Measurements from ENCODE around the gene RAB5B. TPM values are rescaled to one million over a fixed set of nuclear protein-coding genes. Genes with fewer than 3 reads are reported as not detected.
"Not testable (repeated sequence)": the region's sequence is repeated elsewhere in the genome, so short reads cannot be mapped to it uniquely, and the experiment has no call there.

The RAB5B gene
- total and polyA plus RNA-seq, 2 experiments from 2014 or later = 58.6 to 66.6 TPM

DNA sequence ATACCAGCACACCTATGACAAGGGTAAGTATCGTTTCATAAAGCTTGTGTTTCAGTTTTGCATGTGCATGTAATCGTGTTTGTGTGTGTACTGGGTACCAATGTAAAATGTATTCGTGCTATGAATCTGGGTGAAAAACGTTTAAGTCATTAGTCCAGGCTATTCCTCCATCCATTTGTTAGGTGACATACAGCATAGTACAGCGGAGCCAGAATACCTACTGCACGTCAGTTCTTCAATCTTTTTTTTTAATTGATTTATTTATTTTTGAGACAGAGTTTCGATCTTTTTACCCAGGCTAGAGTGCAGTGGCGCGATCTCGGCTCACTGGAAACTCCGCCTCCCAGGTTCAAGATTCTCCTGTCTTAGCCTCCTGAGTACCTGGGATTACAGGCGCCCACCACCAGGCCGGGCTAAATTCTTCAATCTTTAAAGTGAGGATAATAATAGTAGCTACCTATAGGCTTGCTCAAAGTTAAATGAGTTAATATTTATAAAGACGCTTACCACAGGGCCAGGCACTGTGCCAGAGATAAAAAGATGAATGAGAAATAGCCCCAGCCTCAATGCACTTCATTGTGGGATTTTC is 67.2 kb downstream of the RAB5B start:
- Histone ChIP-seq H3K4me1 (ENCODE audit: insufficient read depth) (peaks cover 16% of the 10 kb centered on the region; the same call in 1 of the 2 replicates), H3K27ac (peak overlapping the region; percentile 86), H3K9ac (peak overlapping the region; percentile 95), H3K4me2 (ENCODE audit: unreplicated experiment) (peak overlapping the region; percentile 89), H2AFZ (peak overlapping the region; percentile 89), H3K9me3 (ENCODE audit: low read depth) (no peaks in the 10 kb centered on the region), H3K9me2 (ENCODE audit: insufficient read depth) (no peaks in the 10 kb centered on the region), H3K4me3 (peak overlapping the region; percentile 94), H3F3A (ENCODE audit: insufficient read depth) (peaks cover 42% of the 10 kb centered on the region), H4K20me1 (ENCODE audit: insufficient read depth) (peaks cover 5% of the 10 kb centered on the region; the same call in 1 of the 2 replicates), H3K27me3 (replicated peaks; ENCODE audit: insufficient read depth) (no peaks in the 10 kb centered on the region), H3K36me3 (ENCODE audit: low read depth) (peaks cover 29% of the 10 kb centered on the region), H3K79me2 (ENCODE audit: insufficient read depth) (peaks cover 34% of the 10 kb centered on the region)
- no peak for TF ChIP-seq EZH2 (IDR thresholded peaks at IDR 0.05; ENCODE audit: insufficient read depth, poor library complexity, severe bottlenecking)
- no peak for TF ChIP-seq EZH2phosphoT487 (IDR thresholded peaks at IDR 0.05; ENCODE audit: insufficient read depth, low read depth)
- in situ Hi-C loops (cut with MboI) = no loop called here
- 40 to 41% methylated on average over 14 of the region's 14 CpGs for WGBS, 2 experiments (ENCODE audit: low coverage in 1 of 2, low lambda C conversion rate in 2 of 2, missing lambda C conversion rate in 2 of 2)
- DNase-seq = no peak

DNA sequence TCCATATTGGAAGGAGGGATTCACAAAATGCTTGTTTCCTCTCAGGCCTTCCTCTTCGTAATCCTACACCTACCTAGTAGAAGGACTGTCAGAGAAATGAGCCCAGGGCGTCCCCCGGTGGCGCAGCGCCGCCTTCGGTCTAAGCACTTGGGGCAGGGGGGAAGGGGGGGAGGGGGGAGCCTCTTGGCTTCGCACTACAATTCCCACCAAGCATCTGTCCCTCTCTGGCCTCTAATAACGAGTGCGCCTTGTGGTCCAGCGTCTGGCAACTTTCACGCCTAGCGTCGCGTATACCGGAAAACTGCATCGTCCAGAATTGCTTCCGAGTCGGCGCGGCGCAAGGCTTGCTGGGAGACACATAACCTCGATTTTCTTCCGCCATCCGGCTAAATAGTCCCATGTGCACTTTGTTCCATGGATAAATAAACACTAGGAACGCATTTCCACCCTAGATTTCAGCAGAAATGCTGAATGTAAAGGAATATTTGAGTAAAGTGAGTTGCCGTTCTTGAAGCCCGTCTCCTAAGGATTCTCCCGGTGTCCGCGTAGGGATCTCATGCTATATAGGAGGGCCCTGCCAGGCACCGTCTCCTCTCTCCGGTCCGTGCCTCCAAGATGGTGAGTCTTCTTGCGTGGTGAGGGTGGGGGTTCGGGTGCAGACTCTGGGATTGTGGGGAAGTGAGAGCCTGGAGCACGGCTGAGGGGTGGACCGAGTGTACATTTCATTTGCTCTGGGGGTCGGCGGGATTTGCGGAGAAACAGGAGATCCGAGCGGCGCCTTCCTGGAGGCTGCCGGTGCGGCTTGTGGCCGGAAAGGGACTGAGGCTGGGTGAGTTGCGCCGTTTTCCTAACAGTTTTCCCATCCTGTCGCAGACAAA is 67.9 kb downstream of the RAB5B start, which contains the start of gene RPS26:
Gene RPS26, plus strand, starts transcription at position 367 of the 878 bp plus-strand sequence. Its CDS starts 249 bp downstream, at position 616.
- Histone ChIP-seq H3K27ac (peak within 1 kb of the TSS; percentile 86), H3F3A (ENCODE audit: insufficient read depth) (peaks cover 49% of the 10 kb centered on the region), H3K36me3 (ENCODE audit: low read depth) (peaks cover 29% of the 10 kb centered on the region), H3K79me2 (ENCODE audit: insufficient read depth) (peaks cover 34% of the 10 kb centered on the region), H3K4me3 (peak within 1 kb of the TSS; percentile 94), H3K9ac (peak within 1 kb of the TSS; percentile 95), H3K27me3 (replicated peaks; ENCODE audit: insufficient read depth) (no peaks in the 10 kb centered on the region), H3K9me2 (ENCODE audit: insufficient read depth) (no peaks in the 10 kb centered on the region), H3K4me1 (ENCODE audit: insufficient read depth) (peaks cover 21% of the 10 kb centered on the region), H3K4me2 (ENCODE audit: unreplicated experiment) (peak within 1 kb of the TSS; percentile 98), H3K9me3 (ENCODE audit: low read depth) (no peaks in the 10 kb centered on the region), H2AFZ (peak within 1 kb of the TSS; percentile 91), H4K20me1 (ENCODE audit: insufficient read depth) (peaks cover 5% of the 10 kb centered on the region; the same call in 1 of the 2 replicates)
- 1% methylated on average over 45 to 50 of the region's 50 CpGs for WGBS, 2 experiments (ENCODE audit: low coverage in 1 of 2, low lambda C conversion rate in 2 of 2, missing lambda C conversion rate in 2 of 2)
- no peak for TF ChIP-seq EZH2phosphoT487 (IDR thresholded peaks at IDR 0.05; ENCODE audit: insufficient read depth, low read depth)
- no peak for TF ChIP-seq EZH2 (IDR thresholded peaks at IDR 0.05; ENCODE audit: insufficient read depth, poor library complexity, severe bottlenecking)
- in situ Hi-C loops (cut with MboI) = no loop called here
- peak; percentile 100 for DNase-seq

GRCh38 chr12:56042430-56042813 is 68.5 kb downstream of the RAB5B start:
- H3K36me3 ChIP-seq (ENCODE audit: low read depth) = peaks cover 29% of the 10 kb centered on the region
- peak overlapping the region; percentile 91 for H2AFZ ChIP-seq
- H3K27ac ChIP-seq = peak overlapping the region; percentile 86
- peak overlapping the region; percentile 98 for H3K4me2 ChIP-seq (ENCODE audit: unreplicated experiment)
- H3K9ac ChIP-seq = peak overlapping the region; percentile 95
- H3K9me2 ChIP-seq (ENCODE audit: insufficient read depth); H3K27me3 ChIP-seq (replicated peaks; ENCODE audit: insufficient read depth); in situ Hi-C loops (cut with MboI); H4K20me1 ChIP-seq (ENCODE audit: insufficient read depth); H3K9me3 ChIP-seq (ENCODE audit: low read depth): not testable (repeated sequence)
- peaks cover 34% of the 10 kb centered on the region for H3K79me2 ChIP-seq (ENCODE audit: insufficient read depth)
- DNase-seq = peak; percentile 33
- peak overlapping the region; percentile 94 for H3K4me3 ChIP-seq
- WGBS, 2 experiments (ENCODE audit: low coverage in 1 of 2, low lambda C conversion rate in 2 of 2, missing lambda C conversion rate in 2 of 2) = 1% methylated on average over 20 of the region's 20 CpGs
- peaks cover 51% of the 10 kb centered on the region for H3F3A ChIP-seq (ENCODE audit: insufficient read depth)
- peaks cover 24% of the 10 kb centered on the region for H3K4me1 ChIP-seq (ENCODE audit: insufficient read depth)

GRCh38 chr12:56042843-56043242 is 69.0 kb downstream of the RAB5B start:
- Histone ChIP-seq H3F3A (ENCODE audit: insufficient read depth) (peaks cover 51% of the 10 kb centered on the region), H3K9me3 (ENCODE audit: low read depth) (no peaks in the 10 kb centered on the region), H3K79me2 (ENCODE audit: insufficient read depth) (peaks cover 34% of the 10 kb centered on the region), H3K27ac (peak overlapping the region; percentile 86), H3K27me3 (replicated peaks; ENCODE audit: insufficient read depth) (no peaks in the 10 kb centered on the region), H3K4me3 (peak overlapping the region; percentile 94), H3K9ac (peak overlapping the region; percentile 95), H4K20me1 (ENCODE audit: insufficient read depth) (peaks cover 5% of the 10 kb centered on the region; the same call in 1 of the 2 replicates), H3K36me3 (ENCODE audit: low read depth) (peaks cover 29% of the 10 kb centered on the region), H3K4me1 (ENCODE audit: insufficient read depth) (peaks cover 24% of the 10 kb centered on the region), H3K9me2 (ENCODE audit: insufficient read depth) (no peaks in the 10 kb centered on the region), H3K4me2 (ENCODE audit: unreplicated experiment) (peak overlapping the region; percentile 98), H2AFZ (no peak overlapping the region)
- WGBS, 2 experiments (ENCODE audit: low coverage in 1 of 2, low lambda C conversion rate in 2 of 2, missing lambda C conversion rate in 2 of 2) = 63 to 64% methylated on average over 9 of the region's 9 CpGs
- no peak for TF ChIP-seq EZH2 (IDR thresholded peaks at IDR 0.05; ENCODE audit: insufficient read depth, poor library complexity, severe bottlenecking)
- TF ChIP-seq EZH2phosphoT487 (IDR thresholded peaks at IDR 0.05; ENCODE audit: insufficient read depth, low read depth) = no peak
- in situ Hi-C loops (cut with MboI) = no loop called here
- DNase-seq = no peak

Other genes with a start within 250 kb of the RAB5B start
- 1,521 and 1,535 TPM in 2 replicates for gene CD63, start 245.1 kb upstream of the RAB5B start, total RNA-seq (2014; rRNA removed; shearing (Covaris generic))
- 3,562 and 3,671 TPM in 2 replicates for gene CD63, start 245.1 kb upstream of the RAB5B start, polyA plus RNA-seq (2016; fragmentation: Nextera tagmentation; extraction: Ambion mirVana)
- 2.1 and 9.9 TPM in 2 replicates for gene GDF11, start 231.0 kb upstream of the RAB5B start, total RNA-seq (2014; rRNA removed; shearing (Covaris generic))
- 0.56 and 0.67 TPM in 2 replicates for gene GDF11, start 231.0 kb upstream of the RAB5B start, polyA plus RNA-seq (2016; fragmentation: Nextera tagmentation; extraction: Ambion mirVana)
- gene SARNP, start 156.4 kb upstream of the RAB5B start, total RNA-seq (2014; rRNA removed; shearing (Covaris generic)) = 53.6 and 65.1 TPM in 2 replicates
- 131 and 139 TPM in 2 replicates for gene SARNP, start 156.4 kb upstream of the RAB5B start, polyA plus RNA-seq (2016; fragmentation: Nextera tagmentation; extraction: Ambion mirVana)
- 21.1 and 21.7 TPM in 2 replicates for gene ORMDL2, start 156.0 kb upstream of the RAB5B start, total RNA-seq (2014; rRNA removed; shearing (Covaris generic))
- gene ORMDL2, start 156.0 kb upstream of the RAB5B start, polyA plus RNA-seq (2016; fragmentation: Nextera tagmentation; extraction: Ambion mirVana) = 86.6 and 87.7 TPM in 2 replicates
- 38.7 and 43.8 TPM in 2 replicates for gene DNAJC14, start 144.5 kb upstream of the RAB5B start, total RNA-seq (2014; rRNA removed; shearing (Covaris generic))
- 23.7 and 24.5 TPM in 2 replicates for gene DNAJC14, start 144.5 kb upstream of the RAB5B start, polyA plus RNA-seq (2016; fragmentation: Nextera tagmentation; extraction: Ambion mirVana)
- gene MMP19, start 131.1 kb upstream of the RAB5B start, total RNA-seq (2014; rRNA removed; shearing (Covaris generic)) = 17.6 and 26.3 TPM in 2 replicates
- gene MMP19, start 131.1 kb upstream of the RAB5B start, polyA plus RNA-seq (2016; fragmentation: Nextera tagmentation; extraction: Ambion mirVana) = 13.8 and 15.7 TPM in 2 replicates
- gene PYM1, start 46.2 kb upstream of the RAB5B start, total RNA-seq (2014; rRNA removed; shearing (Covaris generic)) = 20.1 and 25.9 TPM in 2 replicates
- gene PYM1, start 46.2 kb upstream of the RAB5B start, polyA plus RNA-seq (2016; fragmentation: Nextera tagmentation; extraction: Ambion mirVana) = 33.5 and 34.4 TPM in 2 replicates
- 66.6 and 67.7 TPM in 2 replicates for gene DGKA, start 42.9 kb upstream of the RAB5B start, total RNA-seq (2014; rRNA removed; shearing (Covaris generic))
- gene DGKA, start 42.9 kb upstream of the RAB5B start, polyA plus RNA-seq (2016; fragmentation: Nextera tagmentation; extraction: Ambion mirVana) = 109 and 116 TPM in 2 replicates
- gene PMEL, start 8.0 kb upstream of the RAB5B start, total RNA-seq (2014; rRNA removed; shearing (Covaris generic)) = 0.13 and 2.3 TPM in 2 replicates
- 0.38 and 0.76 TPM in 2 replicates for gene PMEL, start 8.0 kb upstream of the RAB5B start, polyA plus RNA-seq (2016; fragmentation: Nextera tagmentation; extraction: Ambion mirVana)
- 20.8 and 34.9 TPM in 2 replicates for gene CDK2, start 7.2 kb upstream of the RAB5B start, total RNA-seq (2014; rRNA removed; shearing (Covaris generic))
- 16.2 and 16.6 TPM in 2 replicates for gene CDK2, start 7.2 kb upstream of the RAB5B start, polyA plus RNA-seq (2016; fragmentation: Nextera tagmentation; extraction: Ambion mirVana)
- 10.2 and 19.1 TPM in 2 replicates for gene SUOX, start 23.2 kb downstream of the RAB5B start, total RNA-seq (2014; rRNA removed; shearing (Covaris generic))
- gene SUOX, start 23.2 kb downstream of the RAB5B start, polyA plus RNA-seq (2016; fragmentation: Nextera tagmentation; extraction: Ambion mirVana) = 9.5 and 10.0 TPM in 2 replicates
- 1.4 and 1.5 TPM in 2 replicates for gene IKZF4, start 47.0 kb downstream of the RAB5B start, total RNA-seq (2014; rRNA removed; shearing (Covaris generic))
- gene IKZF4, start 47.0 kb downstream of the RAB5B start, polyA plus RNA-seq (2016; fragmentation: Nextera tagmentation; extraction: Ambion mirVana) = 0.99 and 1.1 TPM in 2 replicates
- 332 and 1,155 TPM in 2 replicates for gene RPS26, start 67.8 kb downstream of the RAB5B start, total RNA-seq (2014; rRNA removed; shearing (Covaris generic))
- gene RPS26, start 67.8 kb downstream of the RAB5B start, polyA plus RNA-seq (2016; fragmentation: Nextera tagmentation; extraction: Ambion mirVana) = 271 and 274 TPM in 2 replicates
- 3.3 and 3.5 TPM in 2 replicates for gene ERBB3, start 106.1 kb downstream of the RAB5B start, total RNA-seq (2014; rRNA removed; shearing (Covaris generic))
- gene ERBB3, start 106.1 kb downstream of the RAB5B start, polyA plus RNA-seq (2016; fragmentation: Nextera tagmentation; extraction: Ambion mirVana) = 1.9 and 2.1 TPM in 2 replicates
- gene PA2G4, start 130.5 kb downstream of the RAB5B start, total RNA-seq (2014; rRNA removed; shearing (Covaris generic)) = 115 and 120 TPM in 2 replicates
- gene PA2G4, start 130.5 kb downstream of the RAB5B start, polyA plus RNA-seq (2016; fragmentation: Nextera tagmentation; extraction: Ambion mirVana) = 152 and 157 TPM in 2 replicates
- 1,463 and 1,892 TPM in 2 replicates for gene RPL41, start 142.6 kb downstream of the RAB5B start, total RNA-seq (2014; rRNA removed; shearing (Covaris generic))
- 2,480 and 2,545 TPM in 2 replicates for gene RPL41, start 142.6 kb downstream of the RAB5B start, polyA plus RNA-seq (2016; fragmentation: Nextera tagmentation; extraction: Ambion mirVana)
- 1.9 and 2.7 TPM in 2 replicates for gene ZC3H10, start 144.2 kb downstream of the RAB5B start, total RNA-seq (2014; rRNA removed; shearing (Covaris generic))
- 3.0 and 3.3 TPM in 2 replicates for gene ZC3H10, start 144.2 kb downstream of the RAB5B start, polyA plus RNA-seq (2016; fragmentation: Nextera tagmentation; extraction: Ambion mirVana)
- gene ESYT1, start 154.2 kb downstream of the RAB5B start, total RNA-seq (2014; rRNA removed; shearing (Covaris generic)) = 164 and 216 TPM in 2 replicates
- 108 and 115 TPM in 2 replicates for gene ESYT1, start 154.2 kb downstream of the RAB5B start, polyA plus RNA-seq (2016; fragmentation: Nextera tagmentation; extraction: Ambion mirVana)
- gene MYL6B, start 178.5 kb downstream of the RAB5B start, total RNA-seq (2014; rRNA removed; shearing (Covaris generic)) = 23.5 and 53.2 TPM in 2 replicates
- 67.8 and 72.8 TPM in 2 replicates for gene MYL6B, start 178.5 kb downstream of the RAB5B start, polyA plus RNA-seq (2016; fragmentation: Nextera tagmentation; extraction: Ambion mirVana)
- 2,633 and 2,662 TPM in 2 replicates for gene MYL6, start 184.3 kb downstream of the RAB5B start, total RNA-seq (2014; rRNA removed; shearing (Covaris generic))
- 3,948 and 3,969 TPM in 2 replicates for gene MYL6, start 184.3 kb downstream of the RAB5B start, polyA plus RNA-seq (2016; fragmentation: Nextera tagmentation; extraction: Ambion mirVana)
- 23.4 and 34.0 TPM in 2 replicates for gene SMARCC2, start 215.4 kb downstream of the RAB5B start, total RNA-seq (2014; rRNA removed; shearing (Covaris generic))
- 64.3 and 66.9 TPM in 2 replicates for gene SMARCC2, start 215.4 kb downstream of the RAB5B start, polyA plus RNA-seq (2016; fragmentation: Nextera tagmentation; extraction: Ambion mirVana)
- 120 and 125 TPM in 2 replicates for gene RNF41, start 247.8 kb downstream of the RAB5B start, total RNA-seq (2014; rRNA removed; shearing (Covaris generic))
- 37.6 and 39.4 TPM in 2 replicates for gene RNF41, start 247.8 kb downstream of the RAB5B start, polyA plus RNA-seq (2016; fragmentation: Nextera tagmentation; extraction: Ambion mirVana)

All from GM23248 (cell line).